ENCODE results near the gene NAXD.
"Not testable (repeated sequence)": the region's sequence is repeated elsewhere in the genome, so short reads cannot be mapped to it uniquely, and the experiment has no call there.

Gene NAXD

DNA sequence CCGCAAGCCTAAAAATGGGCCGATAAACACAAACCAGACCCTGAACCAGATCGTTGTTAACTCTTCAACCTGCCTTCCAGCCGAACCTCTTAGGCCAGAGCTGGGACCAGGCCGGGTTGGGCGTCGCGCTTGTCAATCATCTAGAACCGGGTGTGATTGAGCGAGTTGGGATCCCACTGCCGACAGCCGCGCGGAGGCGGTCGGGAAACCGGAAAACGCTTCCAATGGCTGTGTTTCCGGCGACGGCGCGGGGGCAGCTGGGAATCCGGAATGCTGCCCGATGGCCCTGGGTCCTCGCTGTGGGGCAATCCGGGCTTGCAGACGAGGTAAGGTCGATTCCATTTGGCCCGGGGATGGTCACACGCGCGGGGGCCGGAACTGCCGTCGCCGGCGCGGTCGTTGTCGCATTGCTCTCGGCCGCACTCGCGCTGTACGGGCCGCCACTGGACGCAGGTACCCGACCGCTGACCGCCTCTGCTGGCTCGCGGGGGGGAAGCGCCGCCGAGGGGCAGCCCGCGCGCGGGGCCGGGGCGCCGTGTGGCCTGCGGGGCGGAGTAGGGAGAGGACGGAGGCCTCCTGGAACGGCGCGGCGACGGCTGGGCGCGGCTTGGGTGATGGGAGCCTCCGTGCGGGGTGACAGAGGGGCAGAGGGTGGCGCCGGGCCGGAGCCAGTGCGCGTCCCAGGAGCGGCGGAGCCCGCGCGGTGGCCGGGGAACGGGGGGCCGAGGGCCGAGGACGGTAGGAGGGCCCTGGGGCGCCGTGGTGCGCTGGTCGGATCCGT is at the start of gene NAXD:
NAXD (plus strand) TSS at position 224 of the 781 bp plus-strand sequence; CDS start at position 281, 57 bp downstream.
- peak within 1 kb of the TSS; percentile 72 for H3K4me3 ChIP-seq (ENCODE audit: control insufficient read depth, low read depth, low read length)
- peak; percentile 94 for DNase-seq (ENCODE audit: low read depth)
- TF ChIP-seq, protein P1, sequence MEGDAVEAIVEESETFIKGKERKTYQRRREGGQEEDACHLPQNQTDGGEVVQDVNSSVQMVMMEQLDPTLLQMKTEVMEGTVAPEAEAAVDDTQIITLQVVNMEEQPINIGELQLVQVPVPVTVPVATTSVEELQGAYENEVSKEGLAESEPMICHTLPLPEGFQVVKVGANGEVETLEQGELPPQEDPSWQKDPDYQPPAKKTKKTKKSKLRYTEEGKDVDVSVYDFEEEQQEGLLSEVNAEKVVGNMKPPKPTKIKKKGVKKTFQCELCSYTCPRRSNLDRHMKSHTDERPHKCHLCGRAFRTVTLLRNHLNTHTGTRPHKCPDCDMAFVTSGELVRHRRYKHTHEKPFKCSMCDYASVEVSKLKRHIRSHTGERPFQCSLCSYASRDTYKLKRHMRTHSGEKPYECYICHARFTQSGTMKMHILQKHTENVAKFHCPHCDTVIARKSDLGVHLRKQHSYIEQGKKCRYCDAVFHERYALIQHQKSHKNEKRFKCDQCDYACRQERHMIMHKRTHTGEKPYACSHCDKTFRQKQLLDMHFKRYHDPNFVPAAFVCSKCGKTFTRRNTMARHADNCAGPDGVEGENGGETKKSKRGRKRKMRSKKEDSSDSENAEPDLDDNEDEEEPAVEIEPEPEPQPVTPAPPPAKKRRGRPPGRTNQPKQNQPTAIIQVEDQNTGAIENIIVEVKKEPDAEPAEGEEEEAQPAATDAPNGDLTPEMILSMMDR (conservative IDR thresholded peaks at IDR 0.05; ENCODE audit: control insufficient read depth, insufficient read depth, low read depth, low read length), result no peak

DNA sequence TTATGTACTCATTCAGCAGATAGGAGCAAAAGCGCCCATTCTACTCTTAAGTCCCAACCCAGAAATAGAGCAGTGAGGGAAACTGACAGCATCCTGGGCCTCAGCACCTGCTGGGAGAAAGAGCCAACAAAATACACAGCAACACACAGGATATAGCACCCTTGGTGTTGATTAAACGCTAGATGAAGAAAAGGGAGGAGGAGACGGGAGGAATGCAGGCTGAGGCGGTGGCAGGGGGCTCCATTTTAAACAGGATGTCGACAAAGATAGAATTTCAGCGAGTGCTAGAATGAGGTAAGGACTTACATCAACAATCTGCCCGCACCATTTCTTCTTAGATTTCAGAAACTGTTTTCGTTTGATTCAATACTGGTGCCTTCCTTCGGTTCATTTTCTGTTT is 49.2 kb upstream of the NAXD start:
- no peak overlapping the region for H3K4me3 ChIP-seq (ENCODE audit: control insufficient read depth, low read depth, low read length)
- DNase-seq (ENCODE audit: low read depth), result no peak
- TF ChIP-seq, protein P1 (conservative IDR thresholded peaks at IDR 0.05; ENCODE audit: control insufficient read depth, insufficient read depth, low read depth, low read length), result no peak

DNA sequence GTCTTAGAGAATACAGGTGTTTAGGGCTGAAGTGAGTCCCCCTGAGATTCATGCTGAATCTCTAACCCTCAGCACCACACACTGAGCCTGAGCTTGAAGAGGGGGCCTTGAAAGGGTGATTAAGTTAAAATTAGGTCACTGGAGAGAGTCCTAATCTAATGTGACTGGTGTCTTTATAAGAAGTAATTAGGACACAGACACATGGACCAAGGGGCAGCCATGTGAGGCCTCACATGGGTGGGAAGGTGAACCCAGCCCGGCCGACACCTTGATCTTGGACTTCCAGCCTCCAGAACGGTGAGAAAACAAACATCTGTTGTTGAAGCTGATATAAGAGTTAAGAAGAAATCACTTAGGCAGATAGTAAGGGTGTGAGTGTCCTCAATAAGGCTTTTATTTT is 46.7 kb upstream of the NAXD start:
- no peak overlapping the region for H3K4me3 ChIP-seq (ENCODE audit: control insufficient read depth, low read depth, low read length)
- TF ChIP-seq, protein P1 (conservative IDR thresholded peaks at IDR 0.05; ENCODE audit: control insufficient read depth, insufficient read depth, low read depth, low read length), result no peak
- DNase-seq (ENCODE audit: low read depth), result no peak

DNA sequence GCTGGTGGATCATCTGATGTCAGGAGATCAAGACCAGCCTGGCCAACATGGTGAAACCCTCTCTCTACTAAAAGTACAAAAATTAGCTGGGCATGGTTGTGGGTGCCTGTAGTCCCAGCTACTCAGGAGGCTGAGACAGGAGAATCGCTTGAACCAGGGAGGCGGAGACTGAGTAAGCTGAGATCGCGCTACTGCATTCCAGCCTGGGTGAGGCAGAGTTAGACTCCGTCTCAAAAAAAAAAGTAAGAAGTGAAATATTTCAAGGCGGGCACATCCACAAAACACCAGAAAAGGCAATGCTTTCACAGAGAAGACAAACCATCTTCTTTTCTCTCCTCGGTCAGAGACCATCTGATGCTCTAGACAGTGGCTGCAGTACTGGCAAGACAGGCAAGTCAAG is 45.4 kb upstream of the NAXD start:
- H3K4me3 ChIP-seq (ENCODE audit: control insufficient read depth, low read depth, low read length); DNase-seq (ENCODE audit: low read depth): not testable (repeated sequence)

DNA sequence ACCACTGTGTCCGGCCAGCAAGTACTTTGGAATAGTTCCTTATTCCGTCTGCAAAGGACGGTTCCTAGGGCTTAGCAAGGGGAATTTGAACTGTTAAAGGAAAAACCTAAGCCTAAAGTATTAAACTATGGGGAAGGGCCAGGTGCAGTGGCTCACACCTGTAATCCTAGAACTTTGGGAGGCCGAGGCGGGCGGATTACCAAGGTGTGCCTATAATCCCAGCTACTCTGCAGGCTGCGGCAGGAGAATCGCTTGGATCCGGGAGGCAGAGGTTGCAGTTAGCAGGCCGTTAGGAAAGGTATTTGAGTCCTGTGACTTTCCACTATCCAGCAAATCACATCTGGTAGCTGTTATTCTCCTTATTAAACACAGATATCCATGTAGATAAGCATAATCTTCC is 44.5 kb upstream of the NAXD start:
- H3K4me3 ChIP-seq (ENCODE audit: control insufficient read depth, low read depth, low read length), result no peak overlapping the region
- no peak for DNase-seq (ENCODE audit: low read depth)
- TF ChIP-seq, protein P1 (conservative IDR thresholded peaks at IDR 0.05; ENCODE audit: control insufficient read depth, insufficient read depth, low read depth, low read length), result no peak

DNA sequence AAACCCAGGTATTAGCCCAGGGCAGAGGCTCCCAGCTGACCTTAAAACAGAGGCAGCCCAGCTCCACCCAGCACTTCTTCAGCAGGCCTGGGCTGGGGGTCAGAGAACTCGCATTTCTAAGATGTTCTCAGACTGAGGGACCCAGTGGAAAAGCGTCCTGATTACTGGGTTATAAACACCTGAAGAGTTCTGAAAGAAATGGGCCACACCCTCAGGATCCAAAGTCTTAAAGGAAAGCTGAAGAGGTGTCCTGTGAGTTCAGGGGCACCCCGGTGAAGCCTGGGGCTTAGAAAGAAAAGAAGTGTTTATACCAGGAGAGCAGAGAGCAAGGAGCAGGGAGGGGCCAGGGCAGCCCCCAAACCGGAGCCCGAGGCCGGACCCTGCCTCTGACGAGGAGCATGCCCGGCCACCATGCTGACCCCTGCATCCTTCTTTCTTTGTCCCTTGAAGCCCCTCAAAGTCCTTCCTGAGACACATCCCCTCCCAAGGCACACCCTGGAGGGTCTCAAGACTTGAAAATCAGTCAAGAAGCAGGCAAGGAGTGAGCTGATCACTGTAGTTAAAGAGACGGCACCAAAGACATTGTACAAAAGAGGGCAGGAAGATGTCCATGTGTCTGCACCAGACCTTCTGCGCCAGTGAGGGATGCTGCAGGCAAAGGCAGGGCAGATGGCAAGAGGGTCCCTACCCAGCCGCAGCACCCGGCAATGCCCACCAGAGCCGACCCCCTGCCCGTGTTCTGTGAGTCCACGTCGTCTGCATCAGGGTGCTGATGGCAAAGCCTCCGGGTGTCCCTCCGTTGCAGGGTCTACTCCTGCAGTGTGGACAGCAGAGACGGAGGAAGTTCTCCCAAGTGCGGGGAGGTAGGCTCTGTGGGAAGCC is 43.2 kb upstream of the NAXD start:
- no peak for DNase-seq (ENCODE audit: low read depth)
- TF ChIP-seq, protein P1 (conservative IDR thresholded peaks at IDR 0.05; ENCODE audit: control insufficient read depth, insufficient read depth, low read depth, low read length), result no peak
- H3K4me3 ChIP-seq (ENCODE audit: control insufficient read depth, low read depth, low read length), result no peak overlapping the region

DNA sequence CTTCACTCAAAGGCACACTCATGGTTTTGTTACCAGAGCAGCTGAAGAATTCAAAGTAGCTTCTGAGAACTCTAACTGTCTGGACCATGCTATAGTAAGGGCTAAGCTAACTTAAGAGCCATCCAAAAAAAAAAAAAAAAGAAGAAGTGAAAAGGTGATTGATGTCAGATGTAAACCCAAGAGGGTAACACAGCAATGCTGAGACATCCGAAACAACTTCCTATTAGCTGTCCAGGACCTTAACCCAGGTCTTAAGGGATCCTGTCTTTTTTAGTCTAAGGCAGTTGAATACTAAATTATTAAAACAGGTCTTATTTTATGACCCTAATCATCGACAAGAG is 42.6 kb upstream of the NAXD start:
- H3K4me3 ChIP-seq (ENCODE audit: control insufficient read depth, low read depth, low read length), result no peak overlapping the region
- TF ChIP-seq, protein P1 (conservative IDR thresholded peaks at IDR 0.05; ENCODE audit: control insufficient read depth, insufficient read depth, low read depth, low read length), result no peak
- DNase-seq (ENCODE audit: low read depth), result no peak
